ENCODE measurements around the gene ELFN1. TPM values are rescaled to one million over a fixed set of nuclear protein-coding genes. Genes with fewer than 3 reads are reported as not detected.

The ELFN1 gene
- total and polyA plus RNA-seq, 9 of the 15 experiments (the other 6 are each of a cell fraction or from before 2014, with no cell fraction given), result 0.04 to 0.64 (median 0.18) TPM; not detected in 2

DNA sequence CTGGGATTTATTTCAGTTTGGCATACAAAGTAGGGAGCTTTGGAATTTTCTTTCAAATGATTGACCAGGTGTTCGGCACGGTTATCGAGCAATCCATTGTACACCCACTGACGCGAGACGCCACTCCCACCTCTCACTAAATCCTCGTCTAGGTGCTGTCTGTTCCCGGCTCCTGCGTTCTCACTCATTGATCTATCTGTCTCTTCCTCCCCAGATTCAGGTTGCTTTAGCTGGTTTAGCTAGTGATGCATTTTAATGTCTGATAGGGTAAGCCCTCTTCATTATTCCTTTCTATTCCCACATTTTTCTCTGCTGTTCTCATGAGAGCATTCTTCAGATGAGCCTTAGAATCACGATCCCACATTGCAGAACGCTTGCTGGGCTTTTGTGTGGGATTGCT lies 91.7 kb downstream of the ELFN1 start:
- no peak overlapping the region for H3K27ac ChIP-seq (ENCODE audit: extremely low read depth, low read depth, low read length)
- H3K9ac ChIP-seq (ENCODE audit: insufficient read depth in 1 of 2, low read depth in 2 of 2, low read length in 2 of 2), result no peak overlapping the region
- intact Hi-C loops (cut with micrococcal nuclease) (no loop called here), in situ Hi-C loops (cut with MboI) (no loop called here)
- no peak overlapping the region for H3K4me3 ChIP-seq
- ChIA-PET POLR2A (no interaction called here), CTCF (ENCODE audit: low intra/inter-chr PET ratio) (no interaction called here)
- ATAC-seq (no peak), FAIRE-seq (no peak), DNase-seq (ENCODE audit: extremely low read depth in 1 of 4, low spot score in 3 of 4) (no peak)
- TF ChIP-seq, protein P1, sequence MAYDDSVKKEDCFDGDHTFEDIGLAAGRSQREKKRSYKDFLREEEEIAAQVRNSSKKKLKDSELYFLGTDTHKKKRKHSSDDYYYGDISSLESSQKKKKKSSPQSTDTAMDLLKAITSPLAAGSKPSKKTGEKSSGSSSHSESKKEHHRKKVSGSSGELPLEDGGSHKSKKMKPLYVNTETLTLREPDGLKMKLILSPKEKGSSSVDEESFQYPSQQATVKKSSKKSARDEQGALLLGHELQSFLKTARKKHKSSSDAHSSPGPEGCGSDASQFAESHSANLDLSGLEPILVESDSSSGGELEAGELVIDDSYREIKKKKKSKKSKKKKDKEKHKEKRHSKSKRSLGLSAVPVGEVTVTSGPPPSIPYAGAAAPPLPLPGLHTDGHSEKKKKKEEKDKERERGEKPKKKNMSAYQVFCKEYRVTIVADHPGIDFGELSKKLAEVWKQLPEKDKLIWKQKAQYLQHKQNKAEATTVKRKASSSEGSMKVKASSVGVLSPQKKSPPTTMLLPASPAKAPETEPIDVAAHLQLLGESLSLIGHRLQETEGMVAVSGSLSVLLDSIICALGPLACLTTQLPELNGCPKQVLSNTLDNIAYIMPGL (CRISPR knock-in tag; IDR thresholded peaks at IDR 0.05), result no peak
- TF ChIP-seq RAD21 (CRISPR knock-in tag; conservative IDR thresholded peaks at IDR 0.05 in 1 of 2, IDR thresholded peaks at IDR 0.05 in 1 of 2) (no peak), HDGF (IDR thresholded peaks at IDR 0.05) (no peak), HDAC1 (IDR thresholded peaks at IDR 0.05) (no peak), NR0B1 (IDR thresholded peaks at IDR 0.05; ENCODE audit: partially characterized antibody) (no peak), EZH2 (IDR thresholded peaks at IDR 0.05; ENCODE audit: borderline replicate concordance, low read depth, low read length) (no peak), CTCFL (IDR thresholded peaks at IDR 0.05; ENCODE audit: borderline replicate concordance, insufficient read depth, low read depth, low read length, poor library complexity, severe bottlenecking) (no peak), GATAD2B (IDR thresholded peaks at IDR 0.05; ENCODE audit: borderline replicate concordance) (no peak), ZNF184 (CRISPR knock-in tag; IDR thresholded peaks at IDR 0.05) (no peak), ELK3 (CRISPR knock-in tag; IDR thresholded peaks at IDR 0.05) (no peak), ZNF507 (tag; conservative IDR thresholded peaks at IDR 0.05) (no peak), SMARCA5 (IDR thresholded peaks at IDR 0.05) (no peak), NFXL1 (CRISPR knock-in tag; IDR thresholded peaks at IDR 0.05) (no peak)
- WGBS (ENCODE audit: insufficient coverage, low coverage, missing lambda C conversion rate), result 42% methylated on average over 11 of the region's 11 CpGs
- H3K4me1 ChIP-seq (replicated peaks in 1 of 2; ENCODE audit: control insufficient read depth in 2 of 2, insufficient read depth in 2 of 2, low read length in 2 of 2), result peaks cover 0 to 23% of the 10 kb centered on the region in 2 experiments; a peak in 2 of 5 replicates
- no peaks in the 10 kb centered on the region for H3K79me2 ChIP-seq (ENCODE audit: control insufficient read depth, insufficient read depth, low read length)
- H3K27me3 ChIP-seq (ENCODE audit: control insufficient read depth in 2 of 2, insufficient read depth in 2 of 2, low read length in 2 of 2), result peaks cover 13 to 47% of the 10 kb centered on the region in 2 experiments; a peak in 4 of 5 replicates
- peaks cover 7% of the 10 kb centered on the region for H4K20me1 ChIP-seq (replicated peaks; ENCODE audit: control insufficient read depth, insufficient read depth, low read length)
- BruUV-seq (replicated peaks), result no TSS peak
- no peak overlapping the region for H3K4me2 ChIP-seq (ENCODE audit: insufficient read depth, low read length)
- no peak overlapping the region for H2AFZ ChIP-seq (ENCODE audit: low read depth, low read length)
- H3K36me3 ChIP-seq (ENCODE audit: control insufficient read depth, insufficient read depth, low read length), result no peaks in the 10 kb centered on the region
- peaks cover 2% of the 10 kb centered on the region; the same call in 1 of the 2 replicates for H3K9me3 ChIP-seq (replicated peaks; ENCODE audit: control insufficient read depth, insufficient read depth, low read depth, low read length)
- H3K9me1 ChIP-seq (ENCODE audit: control insufficient read depth, insufficient read depth, low read length), result no peaks in the 10 kb centered on the region
